Measurements from ENCODE around the gene PCDHGA1. TPM values are rescaled to one million over a fixed set of nuclear protein-coding genes. Genes with fewer than 3 reads are reported as not detected.

PCDHGA1 gene
- polyA plus RNA-seq, 2 of the 4 experiments (the other 2 are of a cell fraction) = 0.32 to 0.71 TPM

GRCh38 chr5:141534492-141535213 lies 204.3 kb downstream of the PCDHGA1 start (continued):
- TF ChIP-seq REST (IDR thresholded peaks at IDR 0.05) (no peak), KDM1A (IDR thresholded peaks at IDR 0.05; ENCODE audit: low read depth) (no peak), ATOH8 (CRISPR knock-in tag; IDR thresholded peaks at IDR 0.05; ENCODE audit: low read depth) (no peak), NR3C1 (IDR thresholded peaks at IDR 0.05) (no peak), RFX5 (IDR thresholded peaks at IDR 0.05) (no peak)

GRCh38 chr5:141543053-141543452 lies 212.7 kb downstream of the PCDHGA1 start:
- no peak overlapping the region for H3K27ac ChIP-seq
- WGBS (ENCODE audit: missing lambda C conversion rate) = 92% methylated on average over 2 of the region's 2 CpGs

More at GRCh38 chr5:141543053-141543452, 212.7 kb downstream of the PCDHGA1 start:
- peaks cover 23% of the 10 kb centered on the region for H3K9me3 ChIP-seq
- TF ChIP-seq CHD2 (IDR thresholded peaks at IDR 0.05; ENCODE audit: low read length, partially characterized antibody) = no peak
- no peak for TF ChIP-seq RAD21 (conservative IDR thresholded peaks at IDR 0.05 in 1 of 2, IDR thresholded peaks at IDR 0.05 in 1 of 2)
- no peak for TF ChIP-seq EP300 (IDR thresholded peaks at IDR 0.05)
- no peak for TF ChIP-seq PBX3 (IDR thresholded peaks at IDR 0.05)
- TF ChIP-seq ZC3H11A (IDR thresholded peaks at IDR 0.05) = no peak
- TF ChIP-seq REST (IDR thresholded peaks at IDR 0.05) = no peak
- TF ChIP-seq CEBPB (IDR thresholded peaks at IDR 0.05) = no peak
- TF ChIP-seq RCOR1 (IDR thresholded peaks at IDR 0.05; ENCODE audit: low read depth, low read length) = no peak
- no peak for TF ChIP-seq ELK1 (IDR thresholded peaks at IDR 0.05; ENCODE audit: low read depth, low read length)
- ChIA-PET POLR2A (no interaction called here), CTCF (no interaction called here)
- DNase-seq (ENCODE audit: low read depth in 1 of 2, low spot score in 1 of 2) = no peak
- FAIRE-seq = no peak
- no peak for ATAC-seq
- H3K4me3 ChIP-seq = no peak overlapping the region
- no peak overlapping the region for H3K4me2 ChIP-seq
- no peaks in the 10 kb centered on the region for H3K4me1 ChIP-seq
